ENCODE data around the gene PRPF4.
"Not testable (repeated sequence)": the region's sequence is repeated elsewhere in the genome, so short reads cannot be mapped to it uniquely, and the experiment has no call there.

The PRPF4 gene

GRCh38 chr9:113275157-113276131 is at the start of gene PRPF4, which contains the start of gene CDC26:
Gene PRPF4 (plus strand): TSS chr9:113275658. CDS start chr9:113275744, 86 bp downstream.
Gene CDC26 (minus strand): TSS chr9:113275572. CDS start chr9:113272507, 3,065 bp downstream.
- DNase-seq, result peak; percentile 92 to 94

GRCh38 chr9:113227436-113227835 is 48.0 kb upstream of the PRPF4 start:
- DNase-seq, result no peak

- DNase-seq, result no peak
Measured at GRCh38 chr9:113228130-113228665, 47.3 kb upstream of the PRPF4 start.

- DNase-seq, result no peak
Measured at GRCh38 chr9:113231701-113232100, 43.8 kb upstream of the PRPF4 start.

- not testable (repeated sequence) for DNase-seq
Measured at GRCh38 chr9:113235701-113236255, 39.7 kb upstream of the PRPF4 start.

GRCh38 chr9:113237026-113237425 is 38.4 kb upstream of the PRPF4 start:
- no peak for DNase-seq

- no peak for DNase-seq
Measured at GRCh38 chr9:113238202-113238858, 37.1 kb upstream of the PRPF4 start.

GRCh38 chr9:113238859-113239232 is 36.6 kb upstream of the PRPF4 start:
- DNase-seq, result no peak

- no peak for DNase-seq
Measured at GRCh38 chr9:113241161-113241560, 34.3 kb upstream of the PRPF4 start.

- no peak for DNase-seq
Measured at GRCh38 chr9:113244556-113244955, 30.9 kb upstream of the PRPF4 start.

- DNase-seq, result no peak
Measured at GRCh38 chr9:113245894-113246293, 29.6 kb upstream of the PRPF4 start.

GRCh38 chr9:113246928-113247327 is 28.5 kb upstream of the PRPF4 start:
- no peak for DNase-seq

- no peak for DNase-seq
Measured at GRCh38 chr9:113247640-113248039, 27.8 kb upstream of the PRPF4 start.

GRCh38 chr9:113249661-113250060 is 25.8 kb upstream of the PRPF4 start:
- DNase-seq, result not testable (repeated sequence)

- no peak for DNase-seq
Measured at GRCh38 chr9:113250807-113251206, 24.7 kb upstream of the PRPF4 start.

GRCh38 chr9:113254991-113255390 is 20.5 kb upstream of the PRPF4 start:
- no peak for DNase-seq

- DNase-seq, result no peak
Measured at GRCh38 chr9:113255438-113255837, 20.0 kb upstream of the PRPF4 start.

- no peak for DNase-seq
Measured at GRCh38 chr9:113257863-113258262, 17.6 kb upstream of the PRPF4 start.

- no peak for DNase-seq
Measured at GRCh38 chr9:113258282-113258681, 17.2 kb upstream of the PRPF4 start.

- no peak for DNase-seq
Measured at GRCh38 chr9:113261917-113262671, 13.4 kb upstream of the PRPF4 start.

GRCh38 chr9:113266174-113266573 is 9.3 kb upstream of the PRPF4 start:
- DNase-seq, result no peak

GRCh38 chr9:113267911-113268566 is 7.4 kb upstream of the PRPF4 start:
- DNase-seq, result no peak
